Measurements from ENCODE around the gene EZH2. TPM values are rescaled to one million over a fixed set of nuclear protein-coding genes. Genes with fewer than 3 reads are reported as not detected.

The EZH2 gene
- total RNA-seq, 1 experiment from 2014 or later, result 13.4 TPM

- in situ Hi-C loops (cut with HindIII; ENCODE audit: low pct_unique_long_range_greater_than_20kb, low sequenced_read_pairs), result no loop called here
- DNase-seq (ENCODE audit: low read depth, low spot score), result no peak
Measured at GRCh38 chr7:148830897-148831692, 53.0 kb downstream of the EZH2 start.

- in situ Hi-C loops (cut with HindIII; ENCODE audit: low pct_unique_long_range_greater_than_20kb, low sequenced_read_pairs), result no loop called here
- DNase-seq (ENCODE audit: low read depth, low spot score), result no peak
Measured at GRCh38 chr7:148828965-148829364, 55.1 kb downstream of the EZH2 start.

- DNase-seq (ENCODE audit: low read depth, low spot score), result no peak
- in situ Hi-C loops (cut with HindIII; ENCODE audit: low pct_unique_long_range_greater_than_20kb, low sequenced_read_pairs), result no loop called here
Measured at GRCh38 chr7:148825338-148825737, 58.8 kb downstream of the EZH2 start.

GRCh38 chr7:148824864-148825263 is 59.2 kb downstream of the EZH2 start:
- no peak for DNase-seq (ENCODE audit: low read depth, low spot score)
- in situ Hi-C loops (cut with HindIII; ENCODE audit: low pct_unique_long_range_greater_than_20kb, low sequenced_read_pairs), result no loop called here

GRCh38 chr7:148821422-148821821 is 62.7 kb downstream of the EZH2 start:
- in situ Hi-C loops (cut with HindIII; ENCODE audit: low pct_unique_long_range_greater_than_20kb, low sequenced_read_pairs), result no loop called here
- DNase-seq (ENCODE audit: low read depth, low spot score), result no peak

GRCh38 chr7:148819697-148820360 is 64.3 kb downstream of the EZH2 start:
- in situ Hi-C loops (cut with HindIII; ENCODE audit: low pct_unique_long_range_greater_than_20kb, low sequenced_read_pairs), result no loop called here
- no peak for DNase-seq (ENCODE audit: low read depth, low spot score)

GRCh38 chr7:148815612-148816011 is 68.5 kb downstream of the EZH2 start:
- DNase-seq (ENCODE audit: low read depth, low spot score), result no peak
- in situ Hi-C loops (cut with HindIII; ENCODE audit: low pct_unique_long_range_greater_than_20kb, low sequenced_read_pairs), result no loop called here

GRCh38 chr7:148814922-148815559 is 69.0 kb downstream of the EZH2 start:
- in situ Hi-C loops (cut with HindIII; ENCODE audit: low pct_unique_long_range_greater_than_20kb, low sequenced_read_pairs), result no loop called here
- DNase-seq (ENCODE audit: low read depth, low spot score), result no peak

- no peak for DNase-seq (ENCODE audit: low read depth, low spot score)
- in situ Hi-C loops (cut with HindIII; ENCODE audit: low pct_unique_long_range_greater_than_20kb, low sequenced_read_pairs), result no loop called here
Measured at GRCh38 chr7:148813890-148814289, 70.2 kb downstream of the EZH2 start.

GRCh38 chr7:148811892-148812291 is 72.2 kb downstream of the EZH2 start:
- in situ Hi-C loops (cut with HindIII; ENCODE audit: low pct_unique_long_range_greater_than_20kb, low sequenced_read_pairs), result no loop called here
- no peak for DNase-seq (ENCODE audit: low read depth, low spot score)

- no peak for DNase-seq (ENCODE audit: low read depth, low spot score)
- in situ Hi-C loops (cut with HindIII; ENCODE audit: low pct_unique_long_range_greater_than_20kb, low sequenced_read_pairs), result no loop called here
Measured at GRCh38 chr7:148809856-148810255, 74.2 kb downstream of the EZH2 start.

GRCh38 chr7:148807436-148807835 is 76.7 kb downstream of the EZH2 start:
- in situ Hi-C loops (cut with HindIII; ENCODE audit: low pct_unique_long_range_greater_than_20kb, low sequenced_read_pairs), result no loop called here
- DNase-seq (ENCODE audit: low read depth, low spot score), result no peak

GRCh38 chr7:148806187-148806586 is 77.9 kb downstream of the EZH2 start:
- no peak for DNase-seq (ENCODE audit: low read depth, low spot score)
- in situ Hi-C loops (cut with HindIII; ENCODE audit: low pct_unique_long_range_greater_than_20kb, low sequenced_read_pairs), result no loop called here

GRCh38 chr7:148804343-148805235 is 79.5 kb downstream of the EZH2 start:
- no peak for DNase-seq (ENCODE audit: low read depth, low spot score)
- in situ Hi-C loops (cut with HindIII; ENCODE audit: low pct_unique_long_range_greater_than_20kb, low sequenced_read_pairs), result no loop called here

GRCh38 chr7:148803094-148803493 is 81.0 kb downstream of the EZH2 start:
- DNase-seq (ENCODE audit: low read depth, low spot score), result no peak

GRCh38 chr7:148802101-148802493 is 82.0 kb downstream of the EZH2 start:
- DNase-seq (ENCODE audit: low read depth, low spot score), result no peak
- in situ Hi-C loops (cut with HindIII; ENCODE audit: low pct_unique_long_range_greater_than_20kb, low sequenced_read_pairs), result no loop called here

More at GRCh38 chr7:148803094-148803493, 81.0 kb downstream of the EZH2 start:
- in situ Hi-C loops (cut with HindIII; ENCODE audit: low pct_unique_long_range_greater_than_20kb, low sequenced_read_pairs), result no loop called here

GRCh38 chr7:148800677-148801076 is 83.4 kb downstream of the EZH2 start:
- in situ Hi-C loops (cut with HindIII; ENCODE audit: low pct_unique_long_range_greater_than_20kb, low sequenced_read_pairs), result no loop called here
- DNase-seq (ENCODE audit: low read depth, low spot score), result no peak

Measured in SK-MEL-5 (cell line).